HG03460 (cell line): ENCODE data around the gene IGFBPL1.
A peak's percentile ranks its signal among the peaks of the same experiment; 100 is the strongest.
"Not testable (repeated sequence)": the region's sequence is repeated elsewhere in the genome, so short reads cannot be mapped to it uniquely, and the experiment has no call there.

Source experiments
- ATAC-seq: cut with Tn5 transposase; IDR thresholded peaks from one replicate; pipeline ENCODE4 v1.9.1; 2021; ENCODE audit not compliant: unreplicated experiment

IGFBPL1 gene

DNA sequence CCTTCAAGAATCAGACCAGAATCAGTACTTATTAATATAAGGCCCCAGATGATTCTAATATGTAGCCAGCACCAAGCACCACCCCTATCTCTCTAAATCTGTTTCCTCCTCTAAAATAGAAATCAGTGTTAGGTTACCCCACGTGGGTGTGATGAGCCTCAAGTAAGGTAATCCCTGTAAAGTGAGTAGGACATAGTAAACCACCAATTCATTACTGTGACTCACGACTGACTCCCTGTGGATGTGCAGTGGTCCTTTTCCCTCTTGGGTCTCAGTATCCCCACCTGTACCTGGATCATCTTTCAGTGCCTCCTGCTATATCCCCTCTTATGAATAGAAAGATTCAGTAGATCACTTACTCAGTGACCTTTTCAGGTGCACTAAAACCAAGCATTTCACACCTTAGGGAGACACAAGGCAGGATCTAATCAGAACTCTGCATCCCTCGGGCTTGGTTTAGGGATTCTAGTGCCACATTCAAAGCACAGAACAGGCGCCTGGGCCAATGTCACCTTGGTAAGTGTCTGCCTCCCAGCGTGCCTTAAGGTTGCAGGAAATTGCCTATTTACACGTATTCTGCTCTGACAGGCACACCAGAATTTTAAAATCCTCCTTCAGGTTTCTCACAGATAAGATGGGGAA is 43.9 kb downstream of the IGFBPL1 start:
- ATAC-seq = no peak

DNA sequence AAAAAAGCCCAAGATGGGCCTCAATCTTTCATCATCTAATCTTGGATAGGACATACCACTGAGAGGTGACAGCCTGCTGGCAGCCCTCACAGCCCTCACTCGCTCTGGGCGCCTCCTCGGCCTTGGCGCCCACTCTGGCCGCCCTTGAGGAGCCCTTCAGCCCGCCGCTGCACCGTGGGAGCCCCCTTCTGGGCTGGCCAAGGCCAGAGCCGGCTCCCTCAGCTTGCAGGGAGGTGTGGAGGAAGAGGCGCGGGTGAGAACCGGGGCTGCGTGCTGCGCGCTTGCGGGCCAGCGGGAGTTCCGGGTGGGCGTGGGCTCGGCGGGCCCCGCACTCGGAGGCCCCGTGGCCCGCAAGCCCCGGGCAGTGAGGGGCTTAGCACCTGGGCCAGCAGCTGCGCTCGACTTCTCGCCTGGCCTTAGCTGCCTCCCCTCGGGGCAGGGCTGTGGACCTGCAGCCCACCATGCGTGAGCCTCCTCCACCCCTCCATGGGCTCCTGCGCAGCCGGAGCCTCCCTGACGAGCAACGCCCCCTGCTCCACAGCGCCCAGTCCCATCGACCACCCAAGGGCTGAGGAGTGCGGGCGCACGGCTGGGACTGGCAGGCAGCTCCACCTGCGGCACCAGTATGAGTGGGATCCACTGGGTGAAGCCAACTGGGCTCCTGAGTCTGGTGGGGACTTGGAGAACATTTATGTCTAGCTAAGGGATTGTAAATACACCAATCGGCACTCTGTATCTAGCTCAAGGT is 46.7 kb downstream of the IGFBPL1 start:
- not testable (repeated sequence) for ATAC-seq

DNA sequence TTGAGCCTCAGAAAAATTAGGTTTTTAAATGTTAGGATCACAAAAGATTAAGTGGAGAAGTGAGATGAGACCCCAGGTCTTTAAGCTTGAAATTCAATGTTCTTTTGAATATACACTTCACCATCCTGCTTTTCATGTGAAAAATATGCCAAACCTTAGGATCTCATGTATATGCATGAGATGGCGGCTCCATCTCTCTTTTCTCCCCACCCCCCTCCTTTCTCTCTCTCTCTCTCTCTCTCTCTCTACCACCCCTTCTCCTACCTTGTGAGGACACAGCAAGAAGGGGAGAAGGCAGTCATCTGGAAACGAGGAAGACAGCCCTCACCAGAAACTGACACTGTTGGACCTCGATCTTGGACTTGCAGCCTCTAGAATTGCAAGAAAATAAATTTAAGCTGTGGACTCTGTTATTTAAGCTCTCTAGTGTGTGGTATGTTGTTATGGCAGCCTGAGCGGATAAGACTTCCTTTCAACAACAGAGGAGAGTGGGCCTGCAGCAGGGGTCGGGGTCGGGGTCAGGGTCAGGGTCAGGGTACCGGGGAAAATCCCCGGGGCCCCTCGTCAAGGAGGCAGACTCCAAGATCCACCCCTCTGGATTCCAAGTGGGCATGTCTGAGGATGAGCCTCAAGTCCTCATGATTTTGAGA is 48.1 kb downstream of the IGFBPL1 start:
- ATAC-seq = no peak

DNA sequence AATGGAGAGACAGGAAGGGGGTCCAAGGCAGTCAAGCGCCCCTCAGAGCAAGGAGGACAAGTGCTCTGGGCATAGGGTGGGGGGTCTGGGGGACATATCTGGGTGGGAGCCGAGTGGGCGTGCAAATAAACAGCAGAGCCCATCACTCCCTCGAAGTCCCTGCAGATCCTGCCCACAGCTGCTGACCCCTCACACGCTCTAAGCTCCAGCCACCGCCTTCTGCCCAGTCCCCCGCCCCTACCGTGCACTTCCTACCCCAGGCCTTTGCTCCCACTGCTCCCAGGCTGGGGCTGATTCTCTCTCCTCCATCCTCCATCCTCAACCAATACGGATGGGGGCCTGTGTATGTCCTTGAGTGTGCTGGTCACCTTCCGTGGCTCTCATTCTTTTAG is 48.7 kb downstream of the IGFBPL1 start:
- ATAC-seq = no peak

DNA sequence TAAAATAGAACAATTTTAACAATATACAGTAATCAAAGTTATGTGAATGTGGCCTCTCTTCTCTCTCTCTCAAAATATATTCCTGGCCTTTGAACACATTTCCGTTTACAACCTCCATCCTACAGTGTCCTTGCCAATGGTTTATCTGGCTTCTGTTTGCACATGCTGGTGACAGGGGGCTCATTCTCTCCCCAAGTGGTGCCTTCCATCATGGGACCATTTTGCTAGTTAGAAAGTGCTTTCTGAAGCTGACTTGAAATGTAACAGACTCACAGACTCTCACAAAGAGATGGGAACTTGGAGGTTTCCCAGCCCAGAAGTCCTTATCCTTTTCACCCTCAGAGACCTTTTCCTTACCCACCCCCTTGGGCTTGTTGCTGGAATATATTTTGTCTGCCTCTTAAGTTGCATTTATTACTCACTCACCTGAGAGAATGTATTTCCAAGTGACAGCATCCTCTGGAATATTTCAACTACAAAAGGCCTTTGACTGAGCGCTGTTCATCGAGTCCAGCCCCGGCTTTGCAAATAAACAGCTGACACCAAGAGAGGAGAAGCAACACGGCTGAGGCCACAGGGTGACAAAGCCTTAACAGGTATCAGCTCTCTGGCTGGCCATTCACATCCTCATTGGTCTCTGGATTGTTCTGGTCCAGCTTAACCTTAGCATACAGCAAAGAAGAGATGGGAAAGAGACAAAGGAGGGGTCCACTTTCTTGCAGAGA is 49.2 kb downstream of the IGFBPL1 start:
- ATAC-seq = no peak

DNA sequence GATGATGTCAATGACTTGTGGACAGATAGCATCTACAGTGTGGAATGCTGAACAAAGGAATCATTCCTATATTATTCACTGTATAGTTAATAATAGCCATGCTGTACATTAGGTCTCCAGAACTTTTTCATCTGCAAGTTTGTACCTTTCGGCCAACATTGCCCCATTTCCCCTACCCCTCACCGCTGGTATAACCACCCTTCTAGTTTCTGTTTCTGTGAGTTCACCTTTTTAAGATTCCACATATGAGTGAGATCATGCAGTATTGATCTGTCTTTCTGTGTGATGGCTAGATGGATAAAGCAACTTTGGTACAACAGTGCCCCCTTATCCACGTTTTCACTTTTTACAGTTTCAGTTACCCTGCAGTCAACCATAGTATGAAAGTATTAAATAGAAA is 50.6 kb downstream of the IGFBPL1 start:
- ATAC-seq = no peak

DNA sequence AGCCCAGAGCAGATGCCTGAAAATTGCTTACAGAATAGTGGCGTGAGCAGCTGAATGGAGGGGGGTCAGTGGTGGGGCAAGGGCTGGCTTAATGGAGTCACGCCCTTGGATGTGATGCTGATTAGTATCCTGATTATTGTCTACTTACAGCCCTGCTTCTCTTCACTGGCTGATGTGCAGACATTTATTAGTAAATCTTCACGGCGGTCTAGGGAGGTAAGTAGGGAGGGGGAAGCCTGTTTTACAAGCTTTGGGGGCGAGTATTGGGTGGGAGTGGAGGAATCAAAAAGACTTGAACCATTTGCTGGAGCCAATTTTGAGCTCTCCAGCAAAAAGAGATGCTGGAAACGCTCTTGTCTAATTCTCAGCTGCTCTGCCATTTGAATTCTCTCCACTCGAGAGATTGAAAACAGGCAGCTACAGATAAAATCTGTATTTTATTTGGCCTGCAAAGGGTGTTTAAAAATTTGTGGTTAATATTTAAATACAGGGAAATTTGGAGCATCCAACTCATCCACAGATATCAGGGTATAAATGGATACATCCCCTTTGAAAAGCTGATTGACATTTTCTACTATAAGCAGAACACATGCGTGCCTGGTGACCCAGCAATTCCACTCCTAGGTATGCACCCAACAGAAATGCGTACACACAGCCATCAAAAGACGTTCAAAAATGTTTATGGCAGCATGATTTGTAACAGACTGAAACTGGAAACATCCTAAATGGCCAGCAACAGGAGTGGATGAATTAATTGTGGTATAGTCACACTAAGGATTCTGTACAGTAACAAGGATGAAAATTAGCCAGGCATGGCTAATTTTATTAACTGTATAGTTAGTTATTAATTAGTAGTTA is 51.3 kb downstream of the IGFBPL1 start:
- no peak for ATAC-seq

DNA sequence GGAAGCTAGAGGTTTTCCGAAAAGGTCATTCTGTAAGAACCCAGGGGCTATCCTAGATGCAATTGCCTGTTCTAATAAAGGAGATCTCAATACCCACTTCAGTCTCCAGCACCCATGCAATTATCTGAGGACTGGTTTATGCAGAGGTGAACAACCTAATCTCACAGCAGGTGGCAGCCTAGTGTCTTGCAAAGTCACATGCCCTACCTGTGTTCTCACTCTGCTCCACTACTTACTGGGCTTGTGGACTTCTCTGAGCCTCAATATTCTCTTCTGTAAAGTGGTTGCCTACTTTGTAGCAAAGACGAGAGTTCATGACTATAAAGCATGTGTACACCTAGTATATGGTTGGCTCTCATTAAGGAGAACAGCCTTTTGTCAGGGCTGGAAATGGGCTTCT is 52.8 kb downstream of the IGFBPL1 start:
- peak; percentile 59 for ATAC-seq

DNA sequence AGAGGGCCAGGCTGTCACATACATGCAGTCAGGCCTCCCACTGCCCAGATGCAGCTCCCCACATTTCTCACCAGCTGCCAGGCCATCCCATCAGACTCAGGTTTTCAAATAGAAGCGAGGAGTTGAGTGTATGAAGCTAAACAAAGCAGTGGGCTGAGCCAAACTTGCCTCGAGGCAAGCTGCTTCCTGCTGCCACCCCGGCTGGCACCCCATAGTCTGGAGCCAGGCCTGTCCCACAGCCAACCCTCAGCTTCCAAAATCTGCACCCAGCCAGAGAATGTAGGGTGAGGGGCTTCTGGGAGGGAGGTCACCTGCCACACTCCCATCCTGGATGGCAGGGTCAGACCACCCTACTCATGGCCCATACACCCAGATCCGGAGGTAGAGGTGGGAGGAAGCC is 54.1 kb downstream of the IGFBPL1 start:
- no peak for ATAC-seq

DNA sequence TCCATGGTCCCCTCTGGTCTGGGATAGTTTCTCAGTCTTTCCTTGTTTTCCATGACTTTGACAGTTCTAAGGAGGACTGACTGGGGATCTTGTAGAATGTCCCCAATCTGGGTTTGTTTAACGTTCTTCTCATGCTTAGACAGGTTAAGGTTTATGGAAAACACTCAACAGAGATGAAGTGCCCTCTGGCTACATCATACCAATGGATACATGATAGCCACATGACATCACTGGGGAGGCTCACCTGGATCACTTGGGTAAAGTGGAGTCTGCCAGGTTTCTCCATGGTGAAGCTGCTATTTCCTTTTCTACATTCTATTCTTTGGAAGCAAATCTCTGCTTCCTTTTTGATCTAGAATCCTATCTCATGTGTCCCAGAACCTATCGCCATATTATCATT is 55.5 kb downstream of the IGFBPL1 start:
- no peak for ATAC-seq

DNA sequence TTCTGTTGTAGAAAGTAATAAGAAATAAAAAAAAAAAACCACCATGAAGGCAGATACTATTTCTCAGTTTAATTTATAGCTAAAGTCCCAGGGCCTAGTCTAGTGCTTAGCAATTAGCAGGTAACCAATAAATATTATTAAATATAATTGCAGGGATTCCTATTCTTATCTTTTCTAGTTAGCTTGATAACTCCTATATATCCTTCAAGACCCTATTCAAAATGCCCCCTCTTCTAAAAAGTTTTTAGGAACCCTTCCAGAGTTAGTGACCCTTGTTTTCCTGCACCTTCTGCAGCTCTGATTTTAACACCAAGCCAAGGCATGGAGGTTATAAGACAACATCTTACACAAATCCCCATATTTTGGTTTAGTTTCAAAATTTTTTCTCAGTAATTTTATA is 56.4 kb downstream of the IGFBPL1 start:
- ATAC-seq = no peak

DNA sequence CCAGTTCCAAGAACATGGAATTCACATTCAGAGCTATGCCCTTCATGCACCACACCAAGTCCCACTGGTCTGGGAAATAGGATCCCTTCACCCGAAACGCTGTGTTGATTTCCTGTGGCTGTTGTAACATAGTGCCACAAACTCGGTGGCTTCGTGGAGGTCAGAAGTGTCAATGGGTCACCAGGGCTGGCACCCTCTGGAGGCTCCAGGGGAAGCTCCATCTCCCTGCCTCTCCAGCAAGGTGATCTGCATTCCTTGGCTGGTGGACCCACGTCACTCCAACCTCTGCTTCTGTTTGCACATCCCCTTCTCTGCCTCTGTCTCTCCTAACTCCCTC is 60.7 kb downstream of the IGFBPL1 start:
- no peak for ATAC-seq

DNA sequence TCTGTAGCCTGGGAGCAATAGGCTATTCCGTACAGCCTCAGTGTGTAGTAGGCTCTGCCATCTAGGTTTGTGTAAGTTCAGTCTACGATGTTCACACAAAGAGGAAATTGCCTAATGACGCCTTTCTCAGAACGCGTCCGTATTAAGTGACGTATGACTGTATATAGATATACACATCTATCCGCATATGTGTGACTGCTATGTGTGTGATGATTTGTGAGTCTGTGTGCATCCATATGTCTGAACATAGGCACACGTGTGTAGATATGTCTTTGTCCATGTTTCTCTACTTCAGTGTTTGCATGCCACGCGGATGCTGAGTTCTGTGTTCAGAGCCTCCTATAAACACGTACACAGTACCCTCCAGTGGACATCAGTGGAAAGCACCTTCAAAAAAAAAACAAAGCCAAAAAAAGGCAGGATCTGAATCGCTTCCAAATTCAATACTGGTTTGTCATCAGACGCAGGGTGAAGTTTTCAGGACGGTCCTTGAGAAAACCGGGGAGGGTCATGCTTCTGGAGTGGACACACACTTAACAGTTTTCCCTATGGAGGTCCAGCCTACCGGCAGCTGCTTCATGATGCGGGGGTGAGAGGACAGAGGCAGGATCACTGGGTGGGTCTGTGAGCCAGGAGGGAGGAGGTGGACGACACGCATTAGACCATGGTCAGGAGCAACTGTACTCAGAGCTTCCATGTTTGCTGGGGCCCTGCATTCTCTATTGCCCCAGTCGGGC is 61.2 kb downstream of the IGFBPL1 start:
- peak; percentile 54 for ATAC-seq

DNA sequence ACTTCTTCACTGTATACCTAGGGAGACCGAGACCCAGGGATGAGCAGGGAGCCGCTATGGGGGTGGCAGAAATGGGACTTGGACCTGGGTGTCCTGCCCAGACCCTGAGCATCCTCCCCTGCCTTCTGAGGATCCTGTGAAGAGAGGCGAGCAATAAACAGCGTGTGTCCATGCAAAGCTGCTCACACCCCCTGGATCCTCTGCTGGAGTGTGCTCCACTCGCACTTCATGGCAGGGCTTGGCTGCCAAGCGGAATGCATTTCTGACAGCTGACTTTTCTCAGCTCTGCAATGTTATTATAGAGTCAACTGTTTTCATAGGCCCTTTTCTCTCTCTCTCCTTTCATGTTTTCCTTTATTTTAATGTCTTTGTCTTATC is 62.8 kb downstream of the IGFBPL1 start:
- ATAC-seq = no peak

DNA sequence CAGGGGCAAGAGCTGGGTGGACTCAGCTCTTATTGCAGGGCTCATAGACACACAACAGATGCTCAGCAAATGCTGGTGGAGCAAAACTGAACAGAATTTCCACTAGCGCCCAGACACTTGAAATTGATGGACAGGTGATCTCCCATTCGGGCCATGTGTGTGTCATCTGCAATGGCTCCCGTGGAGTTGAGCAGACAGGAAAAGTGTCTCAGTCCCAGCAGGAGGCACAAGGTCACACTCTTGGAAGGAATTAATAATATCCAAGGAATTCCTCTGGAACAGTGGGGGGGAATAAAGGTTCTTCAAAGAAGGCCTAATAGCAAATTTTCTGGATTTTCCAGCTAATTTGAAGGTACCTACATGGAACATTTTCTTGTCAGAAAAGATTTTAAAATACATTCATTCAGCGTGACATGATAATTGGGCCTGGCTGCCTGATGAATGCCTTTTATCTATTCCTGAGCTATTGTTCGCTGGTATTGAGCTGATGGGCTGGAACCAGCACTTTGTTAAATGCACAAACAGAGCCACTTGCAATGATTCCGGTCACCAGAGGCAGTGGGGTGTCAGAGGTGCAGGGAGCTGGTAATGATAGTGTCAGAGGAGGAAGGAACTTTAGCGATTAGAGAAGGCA is 63.3 kb downstream of the IGFBPL1 start:
- no peak for ATAC-seq

DNA sequence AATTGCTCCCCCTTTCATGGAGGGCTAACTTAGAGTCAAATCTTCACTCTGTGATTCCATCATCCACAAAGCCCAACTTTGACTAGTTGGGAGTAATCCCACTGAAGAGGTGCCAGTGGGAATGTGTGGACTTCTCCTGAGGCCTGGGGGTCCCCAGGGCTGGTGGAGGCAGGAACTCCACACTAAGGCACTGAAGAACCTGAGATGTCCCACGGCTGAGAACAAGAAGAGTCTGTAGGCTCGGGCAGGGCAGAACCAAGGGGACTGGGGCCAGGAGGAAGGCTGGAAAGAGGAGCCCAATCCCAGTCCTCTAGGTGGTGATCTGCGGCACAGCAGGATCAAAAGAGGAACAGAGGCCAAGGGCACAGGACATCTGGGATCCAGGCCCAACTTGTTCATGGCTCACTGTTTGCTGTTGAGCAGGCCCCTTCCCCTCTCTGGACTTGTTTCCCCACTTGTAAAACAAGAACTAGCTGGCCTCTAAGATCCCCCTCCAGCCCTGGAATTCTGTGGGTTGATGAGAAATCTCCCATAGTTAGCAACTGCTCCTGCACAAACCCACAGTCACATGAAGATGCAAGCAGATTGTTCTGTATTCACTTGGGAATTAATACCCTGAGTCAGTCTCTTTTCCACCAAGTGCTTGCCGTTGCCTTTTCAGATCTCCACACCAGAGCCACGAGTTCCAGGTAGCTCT is 64.4 kb downstream of the IGFBPL1 start:
- no peak for ATAC-seq

DNA sequence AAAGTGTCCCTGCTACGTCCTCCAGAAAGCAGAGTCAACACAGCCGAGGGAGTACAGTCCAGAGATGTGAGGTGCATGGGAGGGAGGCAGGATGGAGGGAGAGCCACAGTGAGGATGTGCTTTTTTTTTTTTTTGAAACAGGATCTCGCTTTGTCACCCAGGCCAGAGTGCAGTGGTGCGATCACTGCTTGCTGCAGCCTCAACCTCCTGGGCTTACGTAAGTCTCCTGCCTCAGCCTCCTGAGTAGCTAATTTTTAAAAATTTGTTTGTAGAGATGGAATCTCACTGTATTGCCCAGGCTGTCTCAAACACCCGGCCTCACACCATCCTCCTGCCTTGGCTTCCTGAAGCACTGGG is 65.0 kb downstream of the IGFBPL1 start:
- no peak for ATAC-seq

DNA sequence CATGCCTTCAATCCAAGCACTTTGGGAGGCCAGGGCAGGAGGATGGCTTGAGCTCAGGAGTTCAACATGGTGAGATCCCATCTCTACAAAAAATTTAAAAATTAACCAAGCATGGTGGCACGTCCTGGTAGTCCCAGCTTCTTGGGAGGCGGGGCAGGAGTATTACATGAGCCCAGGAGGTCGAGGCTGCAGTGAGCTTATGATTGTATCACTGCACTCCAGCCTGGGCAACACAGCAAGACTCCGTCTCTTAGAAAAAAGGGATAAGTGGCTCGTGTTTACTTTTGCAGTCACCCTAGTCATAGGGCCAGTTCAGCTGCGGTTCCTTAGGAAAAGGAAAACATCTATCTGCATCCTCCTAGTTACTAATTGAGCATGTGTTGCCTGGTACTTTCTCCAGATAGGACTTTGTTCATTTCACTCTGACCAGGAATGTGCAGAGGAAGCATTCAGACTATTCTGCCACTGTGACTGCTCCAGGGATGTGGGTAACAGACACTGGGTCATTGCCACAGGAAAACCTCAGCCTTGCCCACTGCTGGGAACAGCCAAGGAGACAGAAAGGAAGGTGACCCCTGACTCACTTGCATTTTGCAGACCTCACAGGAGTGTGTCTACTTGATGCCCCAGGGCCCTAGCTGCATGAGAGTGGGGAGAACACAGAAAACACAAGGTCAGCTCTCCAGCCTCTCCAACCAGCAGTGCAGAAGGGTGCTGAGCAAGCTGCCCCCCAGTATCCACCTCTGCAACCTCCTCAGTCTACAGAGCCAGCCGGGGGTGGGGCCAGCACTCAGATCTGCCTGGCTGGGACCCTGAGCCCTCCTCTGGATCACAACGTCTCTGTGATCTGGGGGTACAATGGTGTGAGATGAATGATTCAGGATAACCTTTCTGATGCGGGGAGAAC is 65.6 kb downstream of the IGFBPL1 start:
- ATAC-seq = no peak
